Superior temporal gyrus (tissue), 1 donor: Measurements from ENCODE around the gene CTSK.

Experiments
- DNase-seq: peaks from one replicate; pipeline ENCODE4 v3.0.0-alpha.2; 2016; ENCODE audit errors: extremely low spot score

The CTSK gene

DNA sequence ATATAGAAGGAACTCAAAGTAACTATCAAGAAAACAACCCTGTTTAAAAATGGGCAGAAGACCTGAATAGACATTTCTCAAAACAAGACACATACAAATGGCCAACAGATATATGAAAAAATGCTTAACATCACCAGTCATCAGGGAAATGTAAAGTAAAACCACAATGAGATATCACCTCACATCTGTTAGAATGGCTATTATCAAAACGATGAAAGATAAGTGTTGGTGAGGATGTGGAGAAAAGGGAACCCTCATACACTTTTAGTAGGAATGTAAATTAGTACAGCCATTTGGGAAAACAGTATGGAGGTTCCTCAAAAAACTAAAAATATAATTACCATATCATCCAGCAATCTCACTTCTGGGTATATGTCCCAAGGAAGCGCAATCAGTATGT is 45.5 kb downstream of the CTSK start:
- no peak for DNase-seq

GRCh38 chr1:150761801-150762200 is 46.3 kb downstream of the CTSK start:
- no peak for DNase-seq

DNA sequence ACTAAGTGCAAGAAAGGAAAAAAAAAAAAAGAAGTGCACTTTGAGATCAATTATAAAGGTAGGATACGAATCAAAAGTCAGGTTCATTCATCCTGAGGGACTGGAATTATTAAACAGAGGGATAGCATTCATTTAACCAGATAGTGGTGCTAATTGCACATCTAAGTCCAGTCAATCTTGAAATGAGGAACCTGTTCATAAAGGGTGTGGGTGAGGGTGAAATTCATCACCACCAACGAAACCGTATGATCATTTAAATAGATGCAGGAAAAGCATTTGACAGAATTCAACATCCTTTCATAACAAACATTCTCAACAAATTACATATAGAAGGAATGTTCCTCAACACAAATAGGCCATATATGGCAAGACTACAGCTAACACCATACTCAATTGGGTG is 48.0 kb downstream of the CTSK start:
- no peak for DNase-seq

DNA sequence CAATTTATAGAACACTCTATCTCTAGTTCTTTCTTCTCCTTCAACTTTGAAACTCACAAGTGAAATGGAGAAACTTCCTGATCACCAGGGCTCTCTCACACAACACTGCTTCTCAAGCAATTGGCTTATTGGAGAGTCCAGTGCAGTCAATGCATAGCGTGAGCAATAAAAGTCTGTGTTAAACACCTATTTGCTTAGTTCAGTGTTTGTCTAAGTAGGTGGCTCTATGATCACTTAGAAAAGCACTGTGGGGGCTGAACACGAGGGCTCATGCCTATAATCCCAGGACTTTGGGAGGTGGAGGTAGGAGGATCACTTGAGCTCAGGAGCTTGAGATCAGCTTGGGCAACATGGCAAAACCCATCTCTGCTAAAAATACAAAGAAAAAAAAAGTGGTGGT is 54.6 kb downstream of the CTSK start:
- DNase-seq = no peak

DNA sequence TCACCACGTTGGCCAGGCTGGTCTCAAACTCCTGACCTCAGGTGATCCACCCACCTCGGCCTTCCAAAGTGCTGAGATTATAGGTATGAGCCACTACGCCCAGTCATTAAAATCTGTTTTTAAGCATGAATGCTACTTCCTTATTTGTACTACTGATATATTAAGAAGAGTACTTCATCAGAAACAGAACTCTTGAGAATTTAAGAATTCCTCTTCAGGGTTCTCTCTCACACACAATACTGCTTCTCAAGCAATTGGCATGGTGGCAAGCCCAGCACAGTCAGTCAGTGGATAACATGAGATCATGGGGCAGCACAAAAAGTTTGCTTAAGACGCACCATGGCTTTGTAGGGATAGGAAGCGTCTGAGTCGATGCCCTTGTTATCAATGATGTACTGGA is 56.6 kb downstream of the CTSK start:
- no peak for DNase-seq

GRCh38 chr1:150749720-150750311 is 58.2 kb downstream of the CTSK start:
- no peak for DNase-seq

DNA sequence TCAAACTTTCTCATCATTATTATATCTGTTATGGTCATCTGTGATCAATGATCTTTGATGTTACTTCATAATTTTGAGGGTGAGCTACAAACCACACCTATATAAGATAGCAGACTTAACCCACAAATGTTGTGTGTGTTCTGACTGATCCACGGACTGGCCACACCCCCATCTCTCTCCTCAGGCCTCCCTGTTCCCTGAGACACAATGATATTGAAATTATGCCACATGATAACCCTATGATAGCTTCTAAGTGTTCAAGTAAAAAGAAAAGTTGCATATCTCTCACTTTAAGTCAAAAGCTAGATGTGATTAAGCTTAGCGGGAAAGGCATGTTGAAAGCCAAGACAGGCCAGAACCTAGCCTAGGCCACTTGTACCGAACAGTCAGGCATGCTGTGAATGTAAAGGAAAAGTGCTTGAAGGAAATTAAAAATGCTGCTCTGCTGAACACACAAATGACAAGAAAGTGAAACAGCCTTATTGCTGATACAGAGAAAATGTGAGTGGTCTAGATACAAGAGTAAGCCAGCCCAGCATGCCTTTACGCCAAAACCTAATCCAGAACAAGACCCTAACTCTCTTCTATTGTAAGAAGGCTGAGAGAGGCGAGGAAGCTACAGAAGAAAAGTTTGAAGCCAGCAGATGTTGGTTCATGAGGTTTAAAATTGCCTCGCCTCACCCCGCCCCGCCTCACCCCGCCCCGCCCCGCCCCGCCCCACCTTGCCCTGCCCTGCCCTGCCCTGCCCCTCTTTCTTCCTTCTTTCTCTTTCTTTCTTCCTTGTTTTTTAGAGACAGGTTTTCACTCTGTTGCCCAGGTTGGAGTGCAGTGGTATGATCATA is 59.0 kb downstream of the CTSK start:
- DNase-seq = no peak
